ENCODE data around the gene ELP2. TPM values are rescaled to one million over a fixed set of nuclear protein-coding genes. Genes with fewer than 3 reads are reported as not detected.

Gene ELP2
- polyA plus RNA-seq, 1 of the 3 experiments (the other 2 are of a cell fraction), result 38.3 TPM

DNA sequence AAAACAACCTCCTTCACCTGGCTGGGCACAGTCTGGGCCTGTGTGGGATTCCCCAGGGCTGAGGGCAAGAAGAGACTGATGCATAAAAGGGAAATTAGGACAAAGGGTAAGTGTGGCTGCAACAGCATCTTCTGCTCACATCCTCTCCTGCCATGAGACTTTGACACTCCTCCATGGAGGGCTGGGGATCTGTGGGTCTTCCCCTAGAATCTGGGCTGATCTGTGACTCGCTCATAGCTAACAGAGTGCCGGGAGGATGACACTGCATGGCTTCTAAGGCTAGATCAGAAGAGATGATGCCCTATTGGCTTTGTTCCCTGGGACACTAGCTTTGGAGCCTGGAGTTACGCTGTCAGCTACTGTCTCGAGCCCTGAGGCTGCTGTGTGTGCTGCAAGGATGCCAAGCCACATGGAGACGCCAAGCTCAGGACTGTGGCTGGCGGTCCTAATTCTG, 81.9 kb downstream of the ELP2 start (continued):
- TF ChIP-seq TAF1 (IDR thresholded peaks at IDR 0.05; ENCODE audit: borderline replicate concordance, low read depth, low read length) (no peak), YY1 (IDR thresholded peaks at IDR 0.05; ENCODE audit: low read depth) (no peak), MXI1 (IDR thresholded peaks at IDR 0.05; ENCODE audit: low read depth, low read length) (no peak), GABPA (IDR thresholded peaks at IDR 0.05; ENCODE audit: low read depth) (no peak)
- TF ChIP-seq, protein P1, sequence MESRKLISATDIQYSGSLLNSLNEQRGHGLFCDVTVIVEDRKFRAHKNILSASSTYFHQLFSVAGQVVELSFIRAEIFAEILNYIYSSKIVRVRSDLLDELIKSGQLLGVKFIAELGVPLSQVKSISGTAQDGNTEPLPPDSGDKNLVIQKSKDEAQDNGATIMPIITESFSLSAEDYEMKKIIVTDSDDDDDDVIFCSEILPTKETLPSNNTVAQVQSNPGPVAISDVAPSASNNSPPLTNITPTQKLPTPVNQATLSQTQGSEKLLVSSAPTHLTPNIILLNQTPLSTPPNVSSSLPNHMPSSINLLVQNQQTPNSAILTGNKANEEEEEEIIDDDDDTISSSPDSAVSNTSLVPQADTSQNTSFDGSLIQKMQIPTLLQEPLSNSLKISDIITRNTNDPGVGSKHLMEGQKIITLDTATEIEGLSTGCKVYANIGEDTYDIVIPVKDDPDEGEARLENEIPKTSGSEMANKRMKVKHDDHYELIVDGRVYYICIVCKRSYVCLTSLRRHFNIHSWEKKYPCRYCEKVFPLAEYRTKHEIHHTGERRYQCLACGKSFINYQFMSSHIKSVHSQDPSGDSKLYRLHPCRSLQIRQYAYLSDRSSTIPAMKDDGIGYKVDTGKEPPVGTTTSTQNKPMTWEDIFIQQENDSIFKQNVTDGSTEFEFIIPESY (IDR thresholded peaks at IDR 0.05; ENCODE audit: borderline replicate concordance, low read depth), result no peak

DNA sequence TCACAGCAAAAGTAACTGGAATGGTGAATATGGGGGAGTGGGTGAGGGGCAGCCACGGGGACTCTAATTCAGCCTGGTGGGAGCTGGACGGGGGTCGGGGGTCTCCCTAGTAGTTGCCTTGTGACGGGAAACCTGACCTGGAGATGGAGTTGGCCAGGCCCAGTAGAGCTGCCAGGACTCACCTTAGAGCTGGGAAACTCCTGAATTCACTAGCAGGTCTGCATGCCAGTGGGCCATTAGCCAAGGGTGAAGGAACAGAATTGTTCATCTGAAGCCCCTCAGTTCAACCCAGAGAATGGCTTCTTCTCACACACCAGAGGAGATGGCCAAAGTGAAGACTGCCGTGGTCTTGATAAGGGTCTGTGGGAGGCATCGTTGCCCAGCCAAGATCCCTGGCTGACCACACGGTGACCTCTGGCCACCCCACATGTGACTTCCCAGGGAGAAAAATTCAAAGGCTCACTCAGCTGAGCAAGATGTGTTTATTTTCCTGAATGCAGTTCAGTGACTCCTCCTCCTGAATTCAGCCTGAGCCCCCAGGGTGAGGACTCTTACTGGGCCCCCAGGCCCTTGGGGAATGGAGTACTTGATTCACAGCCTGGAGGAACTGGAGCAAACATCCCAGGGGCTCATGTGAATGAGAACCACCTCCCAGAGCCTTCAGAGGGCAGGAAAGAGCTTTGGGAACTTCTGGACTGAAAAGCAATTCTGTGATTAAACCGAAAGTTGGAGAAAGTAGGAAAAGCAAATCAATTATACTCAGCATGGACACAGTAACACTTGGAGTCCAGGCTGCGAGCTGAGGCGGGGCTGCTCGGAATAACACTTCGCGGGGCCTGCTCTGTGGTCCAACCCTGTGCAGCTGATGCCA, 82.8 kb downstream of the ELP2 start:
- ChIA-PET POLR2A (no interaction called here), CTCF (interaction anchor here (1.3 to 1.4 kb wide), 2 partner anchors 10 to 117 kb away, joined by 3 read pairs; no protein-coding TSS in a partner anchor)
- Histone ChIP-seq H3K9me2 (no peaks in the 10 kb centered on the region), H3K4me3 (ENCODE audit: low read depth in 2 of 2, low read length in 1 of 2) (no peak overlapping the region), H2AFZ (ENCODE audit: low read depth) (no peak overlapping the region), H3K9me3 (no peaks in the 10 kb centered on the region), H3K27me3 (ENCODE audit: insufficient read depth) (no peaks in the 10 kb centered on the region), H3K36me3 (replicated peaks in 1 of 2; ENCODE audit: control insufficient read depth in 1 of 2, insufficient read depth in 2 of 2, low read length in 1 of 2) (no peaks in the 10 kb centered on the region), H3F3A (replicated peaks; ENCODE audit: insufficient read depth) (no peaks in the 10 kb centered on the region), H3K4me1 (ENCODE audit: control insufficient read depth in 1 of 2, insufficient read depth in 2 of 2, low read depth in 1 of 2, low read length in 1 of 2) (no peaks in the 10 kb centered on the region; a peak in 1 of 4 replicates), H3K79me2 (ENCODE audit: insufficient read depth) (no peaks in the 10 kb centered on the region), H4K20me1 (ENCODE audit: insufficient read depth) (no peaks in the 10 kb centered on the region), H3K4me2 (no peak overlapping the region), H3K27ac (ENCODE audit: low read depth in 2 of 2, low read length in 1 of 2) (no peak overlapping the region), H3K9ac (no peak overlapping the region)
- DNase-seq, result no peak
- WGBS (ENCODE audit: low lambda C conversion rate), result 90% methylated on average over 13 of the region's 13 CpGs
- TF ChIP-seq, protein P2, sequence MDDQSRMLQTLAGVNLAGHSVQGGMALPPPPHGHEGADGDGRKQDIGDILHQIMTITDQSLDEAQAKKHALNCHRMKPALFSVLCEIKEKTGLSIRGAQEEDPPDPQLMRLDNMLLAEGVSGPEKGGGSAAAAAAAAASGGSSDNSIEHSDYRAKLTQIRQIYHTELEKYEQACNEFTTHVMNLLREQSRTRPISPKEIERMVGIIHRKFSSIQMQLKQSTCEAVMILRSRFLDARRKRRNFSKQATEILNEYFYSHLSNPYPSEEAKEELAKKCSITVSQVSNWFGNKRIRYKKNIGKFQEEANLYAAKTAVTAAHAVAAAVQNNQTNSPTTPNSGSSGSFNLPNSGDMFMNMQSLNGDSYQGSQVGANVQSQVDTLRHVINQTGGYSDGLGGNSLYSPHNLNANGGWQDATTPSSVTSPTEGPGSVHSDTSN (IDR thresholded peaks at IDR 0.05), result no peak
- no peak for TF ChIP-seq SIN3A (IDR thresholded peaks at IDR 0.05; ENCODE audit: borderline replicate concordance, low read depth, low read length)
- TF ChIP-seq, protein P3, sequence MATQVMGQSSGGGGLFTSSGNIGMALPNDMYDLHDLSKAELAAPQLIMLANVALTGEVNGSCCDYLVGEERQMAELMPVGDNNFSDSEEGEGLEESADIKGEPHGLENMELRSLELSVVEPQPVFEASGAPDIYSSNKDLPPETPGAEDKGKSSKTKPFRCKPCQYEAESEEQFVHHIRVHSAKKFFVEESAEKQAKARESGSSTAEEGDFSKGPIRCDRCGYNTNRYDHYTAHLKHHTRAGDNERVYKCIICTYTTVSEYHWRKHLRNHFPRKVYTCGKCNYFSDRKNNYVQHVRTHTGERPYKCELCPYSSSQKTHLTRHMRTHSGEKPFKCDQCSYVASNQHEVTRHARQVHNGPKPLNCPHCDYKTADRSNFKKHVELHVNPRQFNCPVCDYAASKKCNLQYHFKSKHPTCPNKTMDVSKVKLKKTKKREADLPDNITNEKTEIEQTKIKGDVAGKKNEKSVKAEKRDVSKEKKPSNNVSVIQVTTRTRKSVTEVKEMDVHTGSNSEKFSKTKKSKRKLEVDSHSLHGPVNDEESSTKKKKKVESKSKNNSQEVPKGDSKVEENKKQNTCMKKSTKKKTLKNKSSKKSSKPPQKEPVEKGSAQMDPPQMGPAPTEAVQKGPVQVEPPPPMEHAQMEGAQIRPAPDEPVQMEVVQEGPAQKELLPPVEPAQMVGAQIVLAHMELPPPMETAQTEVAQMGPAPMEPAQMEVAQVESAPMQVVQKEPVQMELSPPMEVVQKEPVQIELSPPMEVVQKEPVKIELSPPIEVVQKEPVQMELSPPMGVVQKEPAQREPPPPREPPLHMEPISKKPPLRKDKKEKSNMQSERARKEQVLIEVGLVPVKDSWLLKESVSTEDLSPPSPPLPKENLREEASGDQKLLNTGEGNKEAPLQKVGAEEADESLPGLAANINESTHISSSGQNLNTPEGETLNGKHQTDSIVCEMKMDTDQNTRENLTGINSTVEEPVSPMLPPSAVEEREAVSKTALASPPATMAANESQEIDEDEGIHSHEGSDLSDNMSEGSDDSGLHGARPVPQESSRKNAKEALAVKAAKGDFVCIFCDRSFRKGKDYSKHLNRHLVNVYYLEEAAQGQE (IDR thresholded peaks at IDR 0.05; ENCODE audit: low read depth, low read length), result no peak
- TF ChIP-seq, protein P4, sequence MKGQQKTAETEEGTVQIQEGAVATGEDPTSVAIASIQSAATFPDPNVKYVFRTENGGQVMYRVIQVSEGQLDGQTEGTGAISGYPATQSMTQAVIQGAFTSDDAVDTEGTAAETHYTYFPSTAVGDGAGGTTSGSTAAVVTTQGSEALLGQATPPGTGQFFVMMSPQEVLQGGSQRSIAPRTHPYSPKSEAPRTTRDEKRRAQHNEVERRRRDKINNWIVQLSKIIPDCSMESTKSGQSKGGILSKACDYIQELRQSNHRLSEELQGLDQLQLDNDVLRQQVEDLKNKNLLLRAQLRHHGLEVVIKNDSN (IDR thresholded peaks at IDR 0.05; ENCODE audit: borderline replicate concordance, low read depth), result no peak
- no peak for TF ChIP-seq GABPA (IDR thresholded peaks at IDR 0.05; ENCODE audit: low read depth)
- TF ChIP-seq, protein P5, sequence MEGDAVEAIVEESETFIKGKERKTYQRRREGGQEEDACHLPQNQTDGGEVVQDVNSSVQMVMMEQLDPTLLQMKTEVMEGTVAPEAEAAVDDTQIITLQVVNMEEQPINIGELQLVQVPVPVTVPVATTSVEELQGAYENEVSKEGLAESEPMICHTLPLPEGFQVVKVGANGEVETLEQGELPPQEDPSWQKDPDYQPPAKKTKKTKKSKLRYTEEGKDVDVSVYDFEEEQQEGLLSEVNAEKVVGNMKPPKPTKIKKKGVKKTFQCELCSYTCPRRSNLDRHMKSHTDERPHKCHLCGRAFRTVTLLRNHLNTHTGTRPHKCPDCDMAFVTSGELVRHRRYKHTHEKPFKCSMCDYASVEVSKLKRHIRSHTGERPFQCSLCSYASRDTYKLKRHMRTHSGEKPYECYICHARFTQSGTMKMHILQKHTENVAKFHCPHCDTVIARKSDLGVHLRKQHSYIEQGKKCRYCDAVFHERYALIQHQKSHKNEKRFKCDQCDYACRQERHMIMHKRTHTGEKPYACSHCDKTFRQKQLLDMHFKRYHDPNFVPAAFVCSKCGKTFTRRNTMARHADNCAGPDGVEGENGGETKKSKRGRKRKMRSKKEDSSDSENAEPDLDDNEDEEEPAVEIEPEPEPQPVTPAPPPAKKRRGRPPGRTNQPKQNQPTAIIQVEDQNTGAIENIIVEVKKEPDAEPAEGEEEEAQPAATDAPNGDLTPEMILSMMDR (IDR thresholded peaks at IDR 0.05), result no peak
- no peak for TF ChIP-seq TEAD4 (IDR thresholded peaks at IDR 0.05; ENCODE audit: borderline replicate concordance, insufficient read depth)
- TF ChIP-seq ELF1 (IDR thresholded peaks at IDR 0.05), result no peak
